Cardiac muscle cell (in vitro differentiated cells and primary cell): Measurements from ENCODE around the gene EXOC6. TPM values are rescaled to one million over a fixed set of nuclear protein-coding genes. Genes with fewer than 3 reads are reported as not detected.

ENCODE experiments used
- DNase-seq, 2 donors: peaks; one replicate each; pipeline versions ENCODE4 v3.0.0 to v3.0.0-alpha.2; 2010 to 2017; ENCODE audit warnings: low read depth in 1 of 2, low spot score in 1 of 2
- H3K27ac ChIP-seq: fragments of 200-600 bp; sonication (generic); 2 replicates; pipeline ENCODE4 v1.5.1; 2016
- H3K27me3 ChIP-seq: fragments of 200-600 bp; sonication (generic); 2 replicates; pipeline ENCODE4 v1.6.0; 2016; ENCODE audit warnings: control low read depth
- H3K36me3 ChIP-seq: fragments of 200-600 bp; sonication (generic); 2 replicates; pipeline ENCODE4 v1.5.1; 2016; ENCODE audit warnings: control low read depth
- H3K4me1 ChIP-seq: fragments of 200-600 bp; sonication (generic); 2 replicates; pipeline ENCODE4 v1.8.1; 2017; ENCODE audit warnings: low read depth, mild to moderate bottlenecking, mixed run types
- H3K4me3 ChIP-seq: fragments of 200-600 bp; sonication (generic); 2 replicates; pipeline ENCODE4 v1.5.1; 2016; ENCODE audit warnings: mild to moderate bottlenecking
- H3K9me3 ChIP-seq: fragments of 200-600 bp; sonication (generic); 2 replicates; pipeline ENCODE4 v1.5.1; 2017; ENCODE audit warnings: low read depth, mild to moderate bottlenecking, control low read depth
- polyA plus RNA-seq: library from polyadenylated mRNA; unstranded; fragments of >200 nt; fragmentation: Nextera tagmentation; extraction: Ambion mirVana; gene quantifications from 2 replicates; pipeline ENCODE4 v1.2.1, GENCODE V29; 2016
- total RNA-seq: library from RNA; depleted of rRNA; stranded (reverse); fragments of >200 nt; gene quantifications from 2 replicates; pipeline ENCODE4 v1.2.3, GENCODE V29; 2016
- TF ChIP-seq, protein P1 (sequence below): IDR thresholded peaks from 2 replicates; pipeline ENCODE4 v1.5.1; 2012; ENCODE audit warnings: low read depth, mild to moderate bottlenecking, low read length

EXOC6 gene
- total and polyA plus RNA-seq, 2 experiments from 2014 or later = 5.7 to 6.3 TPM

DNA sequence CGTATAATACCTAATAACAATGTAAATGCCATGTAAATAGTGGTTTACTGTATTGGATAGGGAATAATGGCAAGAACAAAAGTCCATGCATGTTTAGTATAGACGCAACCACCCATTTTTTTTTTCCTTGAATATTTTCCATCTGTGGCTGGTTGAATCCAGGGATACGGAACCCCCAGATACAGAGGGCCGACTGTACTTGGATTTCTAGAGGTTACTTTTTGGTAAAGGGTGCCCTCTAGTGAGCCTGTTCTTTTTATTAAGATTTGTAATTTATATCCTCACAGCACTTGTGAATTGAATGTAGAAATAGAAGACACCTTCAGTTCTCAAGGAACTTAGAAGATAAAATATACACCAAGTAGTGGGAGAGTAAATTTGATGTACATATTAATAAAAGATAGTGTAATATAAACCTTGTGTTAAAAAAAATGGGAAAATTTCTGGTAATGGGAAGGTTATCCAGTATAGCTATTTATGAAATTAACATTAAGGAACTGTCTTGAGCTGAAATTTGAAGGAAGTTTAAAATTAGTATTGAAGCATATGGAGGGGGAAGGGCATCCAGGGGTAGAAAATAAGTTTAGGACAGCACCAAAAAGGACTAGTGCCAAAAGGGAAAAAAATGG lies 32.0 kb downstream of the EXOC6 start:
- Histone ChIP-seq H3K27ac (no peak overlapping the region), H3K36me3 (no peaks in the 10 kb centered on the region), H3K9me3 (no peaks in the 10 kb centered on the region), H3K27me3 (no peaks in the 10 kb centered on the region), H3K4me1 (no peaks in the 10 kb centered on the region), H3K4me3 (no peak overlapping the region)
- TF ChIP-seq, protein P1, sequence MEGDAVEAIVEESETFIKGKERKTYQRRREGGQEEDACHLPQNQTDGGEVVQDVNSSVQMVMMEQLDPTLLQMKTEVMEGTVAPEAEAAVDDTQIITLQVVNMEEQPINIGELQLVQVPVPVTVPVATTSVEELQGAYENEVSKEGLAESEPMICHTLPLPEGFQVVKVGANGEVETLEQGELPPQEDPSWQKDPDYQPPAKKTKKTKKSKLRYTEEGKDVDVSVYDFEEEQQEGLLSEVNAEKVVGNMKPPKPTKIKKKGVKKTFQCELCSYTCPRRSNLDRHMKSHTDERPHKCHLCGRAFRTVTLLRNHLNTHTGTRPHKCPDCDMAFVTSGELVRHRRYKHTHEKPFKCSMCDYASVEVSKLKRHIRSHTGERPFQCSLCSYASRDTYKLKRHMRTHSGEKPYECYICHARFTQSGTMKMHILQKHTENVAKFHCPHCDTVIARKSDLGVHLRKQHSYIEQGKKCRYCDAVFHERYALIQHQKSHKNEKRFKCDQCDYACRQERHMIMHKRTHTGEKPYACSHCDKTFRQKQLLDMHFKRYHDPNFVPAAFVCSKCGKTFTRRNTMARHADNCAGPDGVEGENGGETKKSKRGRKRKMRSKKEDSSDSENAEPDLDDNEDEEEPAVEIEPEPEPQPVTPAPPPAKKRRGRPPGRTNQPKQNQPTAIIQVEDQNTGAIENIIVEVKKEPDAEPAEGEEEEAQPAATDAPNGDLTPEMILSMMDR = peak; percentile 57
- DNase-seq = peak; percentile 55 to 79

- no peaks in the 10 kb centered on the region for H3K9me3 ChIP-seq
- no peak overlapping the region for H3K4me3 ChIP-seq
- DNase-seq = no peak
- H3K4me1 ChIP-seq = no peaks in the 10 kb centered on the region
- no peak overlapping the region for H3K27ac ChIP-seq
- no peaks in the 10 kb centered on the region for H3K36me3 ChIP-seq
- TF ChIP-seq, protein P1 = no peak
- H3K27me3 ChIP-seq = no peaks in the 10 kb centered on the region
These were observed 32.6 kb downstream of the EXOC6 start for GRCh38 chr10:92880917-92881316.

DNA sequence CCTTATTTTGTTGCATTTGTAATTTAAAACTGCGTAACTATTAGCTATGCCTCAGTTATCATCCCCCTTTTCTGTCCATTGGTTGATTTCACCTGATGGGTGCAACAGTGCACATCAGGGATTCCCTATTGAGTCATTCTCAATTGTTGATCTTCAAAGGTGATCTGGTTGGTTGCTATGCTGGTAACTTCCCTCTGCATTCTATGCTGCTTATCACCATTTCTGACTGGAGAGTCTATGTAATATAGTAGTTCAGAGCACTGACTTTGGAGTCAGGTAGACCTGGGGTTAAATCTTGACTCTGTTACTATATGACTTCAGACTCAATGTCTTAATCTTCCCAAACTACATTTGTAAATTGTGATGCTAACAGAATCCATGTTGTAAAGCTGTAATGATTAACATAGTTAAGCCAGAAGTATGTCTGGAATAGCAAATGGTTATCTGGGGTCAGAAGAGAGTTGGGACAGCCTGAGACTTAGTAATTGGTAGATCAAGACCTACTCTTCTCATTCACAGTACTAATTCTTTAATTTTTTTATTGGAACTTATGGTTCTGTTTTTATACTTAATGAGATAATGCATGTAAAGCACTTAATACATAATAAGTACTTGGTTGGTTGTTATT lies 38.1 kb downstream of the EXOC6 start:
- TF ChIP-seq, protein P1 = no peak
- Histone ChIP-seq H3K36me3 (no peaks in the 10 kb centered on the region), H3K27ac (no peak overlapping the region), H3K4me3 (no peak overlapping the region), H3K9me3 (no peaks in the 10 kb centered on the region), H3K27me3 (no peaks in the 10 kb centered on the region), H3K4me1 (peaks cover 5% of the 10 kb centered on the region)
- no peak for DNase-seq

GRCh38 chr10:92890471-92890870 lies 42.2 kb downstream of the EXOC6 start:
- Histone ChIP-seq H3K9me3 (no peaks in the 10 kb centered on the region), H3K4me1 (peaks cover 5% of the 10 kb centered on the region), H3K27ac (no peak overlapping the region), H3K27me3 (no peaks in the 10 kb centered on the region), H3K36me3 (no peaks in the 10 kb centered on the region), H3K4me3 (no peak overlapping the region)
- TF ChIP-seq, protein P1 = no peak
- no peak for DNase-seq

DNA sequence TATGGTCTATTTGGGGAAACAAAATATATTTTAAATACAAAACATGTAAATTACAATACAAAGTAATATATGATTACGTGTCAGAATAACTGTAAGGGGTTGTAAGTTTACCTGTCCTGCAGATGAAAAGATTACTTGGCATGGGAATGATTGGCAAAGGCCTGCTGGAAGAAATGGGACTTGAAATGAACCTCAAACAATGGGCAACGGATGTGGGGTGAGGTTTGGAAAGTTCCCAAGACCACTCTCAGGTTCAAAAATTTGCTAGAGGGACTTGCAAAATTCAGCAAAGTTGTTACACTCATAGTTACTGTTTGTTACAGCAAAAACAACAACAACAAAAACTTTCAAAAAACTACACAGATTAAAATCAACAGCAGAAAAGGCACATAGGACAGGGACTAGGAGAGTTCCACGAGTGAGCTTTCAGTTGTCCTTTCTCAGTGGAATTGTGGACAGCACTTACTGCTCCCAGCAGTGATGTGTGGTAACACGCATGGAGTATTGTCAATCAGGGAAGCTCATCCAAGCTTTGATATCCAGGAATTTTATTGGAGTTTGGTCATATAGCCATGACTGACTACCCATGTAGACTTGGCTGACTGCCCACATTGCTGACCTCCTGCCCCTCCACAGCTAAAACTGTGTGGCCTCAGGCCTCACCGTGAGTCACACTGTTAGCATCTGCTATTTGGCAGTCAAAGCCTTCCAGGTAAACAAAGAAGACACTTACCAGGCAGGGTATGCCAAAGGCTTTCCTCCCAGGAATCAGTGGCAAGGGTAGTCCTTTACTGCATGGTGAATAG lies 43.8 kb downstream of the EXOC6 start:
- H3K4me3 ChIP-seq = no peak overlapping the region
- H3K27me3 ChIP-seq = no peaks in the 10 kb centered on the region
- TF ChIP-seq, protein P1 = no peak
- H3K4me1 ChIP-seq = peaks cover 5% of the 10 kb centered on the region
- no peaks in the 10 kb centered on the region for H3K9me3 ChIP-seq
- DNase-seq = peak; percentile 46 to 74
- no peaks in the 10 kb centered on the region for H3K36me3 ChIP-seq
- no peak overlapping the region for H3K27ac ChIP-seq
